ENCODE measurements around the gene TBL2. TPM values are rescaled to one million over a fixed set of nuclear protein-coding genes. Genes with fewer than 3 reads are reported as not detected.
A peak's percentile ranks its signal among the peaks of the same experiment; 100 is the strongest.
"Not testable (repeated sequence)": the region's sequence is repeated elsewhere in the genome, so short reads cannot be mapped to it uniquely, and the experiment has no call there.

TBL2 gene
- total RNA-seq, 4 donors from 2014 or later = 31.9 to 56.3 (median 46.2) TPM

DNA sequence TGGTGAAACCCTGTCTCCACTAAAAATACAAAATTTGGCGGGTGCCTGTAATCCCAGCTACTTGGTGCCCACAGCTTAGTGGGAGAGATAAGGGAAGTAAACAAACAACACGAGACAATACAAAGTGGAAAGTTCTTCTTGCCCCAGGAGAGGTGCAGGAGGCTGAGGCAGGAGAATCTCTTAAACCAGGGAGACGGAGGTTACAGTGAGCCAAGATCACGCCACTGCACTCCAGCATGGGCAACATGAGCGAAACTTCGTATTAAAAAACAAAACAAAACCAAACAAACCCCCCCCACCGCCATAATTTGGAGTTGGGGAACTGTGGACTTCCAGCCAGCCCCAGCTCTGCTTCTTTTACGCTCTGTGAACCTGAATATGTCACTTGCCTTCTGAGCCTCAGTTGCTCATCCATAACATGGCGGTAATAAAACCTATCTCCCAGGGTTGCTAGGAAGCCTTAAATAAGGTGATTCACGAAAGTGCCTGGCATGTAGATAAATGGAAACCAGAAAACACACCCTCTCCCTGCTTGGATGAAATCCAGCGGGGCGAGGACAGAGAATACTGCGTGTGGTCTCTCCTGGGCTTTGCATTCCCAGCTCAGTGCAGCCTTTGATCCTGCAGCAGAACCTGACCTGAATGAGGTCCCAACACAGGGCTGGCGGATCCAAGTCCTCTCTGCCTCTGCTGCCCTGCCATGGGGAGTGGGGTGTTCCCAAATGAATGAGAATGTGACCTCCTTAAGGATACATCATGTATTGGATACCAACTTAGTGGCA lies 35.8 kb upstream of the TBL2 start:
- DNase-seq = peak; percentile 38
- no peak overlapping the region for H3K4me3 ChIP-seq
- H3K36me3 ChIP-seq = no peaks in the 10 kb centered on the region
- H3K27ac ChIP-seq = peak overlapping the region in 1 of 4 donors; percentile 2
- 40 to 51% methylated on average over 4 to 14 of the region's 14 CpGs for WGBS, 2 donors (ENCODE audit: low coverage in 1 of 2)
- peaks cover 0 to 25% (median 3%) of the 10 kb centered on the region in 4 donors for H3K4me1 ChIP-seq
- H3K9me3 ChIP-seq = no peaks in the 10 kb centered on the region
- TF ChIP-seq POLR2A (IDR thresholded peaks at IDR 0.05) (no peak), POLR2AphosphoS5 (IDR thresholded peaks at IDR 0.05) (no peak), EP300 (IDR thresholded peaks at IDR 0.05; ENCODE audit: low read depth) (no peak)
- TF ChIP-seq, protein P1, sequence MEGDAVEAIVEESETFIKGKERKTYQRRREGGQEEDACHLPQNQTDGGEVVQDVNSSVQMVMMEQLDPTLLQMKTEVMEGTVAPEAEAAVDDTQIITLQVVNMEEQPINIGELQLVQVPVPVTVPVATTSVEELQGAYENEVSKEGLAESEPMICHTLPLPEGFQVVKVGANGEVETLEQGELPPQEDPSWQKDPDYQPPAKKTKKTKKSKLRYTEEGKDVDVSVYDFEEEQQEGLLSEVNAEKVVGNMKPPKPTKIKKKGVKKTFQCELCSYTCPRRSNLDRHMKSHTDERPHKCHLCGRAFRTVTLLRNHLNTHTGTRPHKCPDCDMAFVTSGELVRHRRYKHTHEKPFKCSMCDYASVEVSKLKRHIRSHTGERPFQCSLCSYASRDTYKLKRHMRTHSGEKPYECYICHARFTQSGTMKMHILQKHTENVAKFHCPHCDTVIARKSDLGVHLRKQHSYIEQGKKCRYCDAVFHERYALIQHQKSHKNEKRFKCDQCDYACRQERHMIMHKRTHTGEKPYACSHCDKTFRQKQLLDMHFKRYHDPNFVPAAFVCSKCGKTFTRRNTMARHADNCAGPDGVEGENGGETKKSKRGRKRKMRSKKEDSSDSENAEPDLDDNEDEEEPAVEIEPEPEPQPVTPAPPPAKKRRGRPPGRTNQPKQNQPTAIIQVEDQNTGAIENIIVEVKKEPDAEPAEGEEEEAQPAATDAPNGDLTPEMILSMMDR (IDR thresholded peaks at IDR 0.05) = no peak
- intact Hi-C loops (cut with DNase I; ENCODE audit: low total_unique reads) (no loop called here), in situ Hi-C loops (cut with MboI; ENCODE audit: low pct_ligation_motif_present in 1 of 4, low pct_unique_long_range_greater_than_20kb in 1 of 4, low sequenced_read_pairs in 3 of 4) (loop anchor here in 1 of 4 donors (10.0 kb wide), 1 partner anchor 101 kb away; the partner anchor contains the start of gene STX1A)
- H3K27me3 ChIP-seq = peaks cover 27% of the 10 kb centered on the region

DNA sequence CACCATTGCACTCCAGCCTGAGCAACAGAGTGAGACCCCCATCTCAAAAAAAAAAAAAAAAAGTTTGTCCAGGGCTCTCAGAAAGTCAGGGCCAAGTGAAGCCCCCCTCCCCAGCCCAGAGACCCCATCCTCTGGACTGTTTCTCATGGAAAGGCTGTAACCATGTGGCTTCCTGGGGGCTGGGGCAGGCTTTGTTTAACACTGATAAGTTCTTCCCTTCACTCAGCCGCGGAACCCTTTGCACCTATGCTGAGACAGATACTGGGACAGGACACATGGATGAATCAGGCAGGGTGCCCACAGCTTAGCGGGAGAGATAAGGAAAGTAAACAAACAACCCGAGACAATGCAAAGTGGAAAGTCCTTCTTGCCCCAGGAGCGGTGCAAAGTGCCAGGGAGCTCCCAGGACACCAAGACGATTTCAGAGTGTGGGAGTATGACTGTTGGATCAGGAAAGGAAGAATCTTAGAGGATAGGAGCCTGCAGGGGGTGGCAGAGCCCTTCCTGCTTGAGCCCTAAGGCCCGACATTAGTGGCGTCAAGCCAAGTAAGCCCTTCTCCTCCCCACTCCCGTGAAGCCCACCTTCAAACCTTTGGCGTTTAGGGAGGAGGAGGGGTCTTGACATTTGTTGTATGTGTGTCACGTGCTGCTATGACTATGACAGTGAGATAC lies 34.4 kb upstream of the TBL2 start:
- peak; percentile 83 for DNase-seq
- WGBS, 2 donors (ENCODE audit: low coverage in 1 of 2) = 0 to 11% methylated on average over 1 to 11 of the region's 11 CpGs
- H3K36me3 ChIP-seq = no peaks in the 10 kb centered on the region
- in situ Hi-C loops (cut with MboI; ENCODE audit: low pct_ligation_motif_present in 1 of 4, low pct_unique_long_range_greater_than_20kb in 1 of 4, low sequenced_read_pairs in 3 of 4) (loop anchor here in 1 of 4 donors (10.0 kb wide), 1 partner anchor 102 kb away; the partner anchor contains the start of gene STX1A), intact Hi-C loops (cut with DNase I; ENCODE audit: low total_unique reads) (no loop called here)
- no peak for TF ChIP-seq POLR2A (IDR thresholded peaks at IDR 0.05)
- no peak for TF ChIP-seq EP300 (IDR thresholded peaks at IDR 0.05; ENCODE audit: low read depth)
- TF ChIP-seq, protein P1 (IDR thresholded peaks at IDR 0.05) = peak in 3 of 5 experiments; percentile 13 to 54 (median 22)
- peak in 2 of 3 donors; percentile 46 to 50 for TF ChIP-seq POLR2AphosphoS5 (IDR thresholded peaks at IDR 0.05)
- H3K27me3 ChIP-seq = peaks cover 27% of the 10 kb centered on the region
- peaks cover 0 to 25% (median 3%) of the 10 kb centered on the region in 4 donors for H3K4me1 ChIP-seq
- no peak overlapping the region for H3K4me3 ChIP-seq
- H3K27ac ChIP-seq = peak overlapping the region; percentile 10 to 70 (median 40)
- no peaks in the 10 kb centered on the region for H3K9me3 ChIP-seq

DNA sequence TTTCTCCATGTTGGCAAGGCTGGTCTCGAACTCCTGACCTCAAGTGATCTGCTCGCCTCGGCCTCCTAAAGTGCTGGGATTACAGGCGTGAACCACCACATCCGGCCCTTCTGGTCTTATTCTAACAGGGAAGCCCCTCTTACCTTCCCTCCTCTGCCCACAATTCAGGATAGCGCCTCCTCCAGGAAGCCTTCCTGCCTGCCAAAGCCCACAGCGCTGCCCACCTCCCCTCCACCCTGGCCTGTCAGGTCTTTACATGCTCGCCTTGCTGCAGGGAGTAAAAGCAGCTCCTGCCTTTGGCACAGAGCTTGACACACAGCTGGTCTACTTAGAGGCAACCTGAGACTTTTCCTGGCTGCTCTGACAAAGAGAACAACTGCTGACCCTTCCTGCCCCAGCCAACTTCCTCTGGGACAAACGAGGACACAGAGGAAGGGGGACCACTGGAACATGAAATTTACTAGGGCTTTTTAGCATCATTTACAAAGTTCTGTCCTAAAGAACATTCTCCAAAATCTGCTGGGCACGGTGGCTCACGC lies 32.7 kb upstream of the TBL2 start:
- H3K27ac ChIP-seq = no peak overlapping the region
- TF ChIP-seq EP300 (IDR thresholded peaks at IDR 0.05; ENCODE audit: low read depth) = no peak
- TF ChIP-seq, protein P1 (IDR thresholded peaks at IDR 0.05) = no peak
- TF ChIP-seq POLR2AphosphoS5 (IDR thresholded peaks at IDR 0.05) = no peak
- H3K4me3 ChIP-seq = no peak overlapping the region
- no peak for DNase-seq
- H3K27me3 ChIP-seq = peaks cover 35% of the 10 kb centered on the region
- intact Hi-C loops (cut with DNase I; ENCODE audit: low total_unique reads) (no loop called here), in situ Hi-C loops (cut with MboI; ENCODE audit: low pct_ligation_motif_present in 1 of 4, low pct_unique_long_range_greater_than_20kb in 1 of 4, low sequenced_read_pairs in 3 of 4) (loop anchor here in 1 of 4 donors (10.0 kb wide), 1 partner anchor 104 kb away; the partner anchor contains the start of gene STX1A)
- 73 to 77% methylated on average over 3 to 11 of the region's 11 CpGs for WGBS, 2 donors (ENCODE audit: low coverage in 1 of 2)
- H3K36me3 ChIP-seq = no peaks in the 10 kb centered on the region
- H3K9me3 ChIP-seq = no peaks in the 10 kb centered on the region
- peaks cover 0 to 29% (median 3%) of the 10 kb centered on the region in 4 donors for H3K4me1 ChIP-seq

DNA sequence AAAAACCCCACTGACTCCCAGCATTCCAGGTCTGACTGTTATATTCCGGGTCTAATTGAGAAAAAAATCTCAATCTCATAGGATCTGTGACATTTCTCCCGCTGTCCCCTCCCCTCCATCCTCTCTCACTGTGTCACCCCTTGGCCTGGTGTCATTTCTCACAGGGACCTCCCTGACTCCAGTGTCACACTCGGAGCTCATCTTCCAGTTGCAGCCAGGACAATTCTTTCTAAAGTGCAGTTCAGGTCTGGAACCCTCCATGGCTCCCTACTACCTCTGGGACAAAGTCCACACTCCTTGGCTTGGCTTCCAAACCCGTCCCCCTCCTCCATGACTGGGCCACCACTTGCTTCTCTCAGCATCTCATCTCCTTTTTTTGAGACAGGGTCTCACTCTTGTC lies 31.7 kb upstream of the TBL2 start:
- Histone ChIP-seq H3K4me3 (no peak overlapping the region), H3K9me3 (no peaks in the 10 kb centered on the region), H3K27me3 (peaks cover 32% of the 10 kb centered on the region), H3K27ac (no peak overlapping the region), H3K36me3 (no peaks in the 10 kb centered on the region), H3K4me1 (peaks cover 0 to 29% (median 3%) of the 10 kb centered on the region in 4 donors)
- intact Hi-C loops (cut with DNase I; ENCODE audit: low total_unique reads) = no loop called here
- DNase-seq = no peak
- WGBS, 2 donors (ENCODE audit: low coverage in 1 of 2) = 72% methylated on average over 4 of the region's 4 CpGs; no CpG with 5 or more reads in 1 of the 2 donors
- in situ Hi-C loops (cut with MboI; ENCODE audit: low pct_ligation_motif_present in 1 of 4, low pct_unique_long_range_greater_than_20kb in 1 of 4, low sequenced_read_pairs in 3 of 4) = loop anchor here in 1 of 4 donors (10.0 kb wide), 1 partner anchor 105 kb away; the partner anchor contains the start of gene STX1A
- TF ChIP-seq, protein P1 (IDR thresholded peaks at IDR 0.05) = no peak
- no peak for TF ChIP-seq POLR2AphosphoS5 (IDR thresholded peaks at IDR 0.05)
- TF ChIP-seq POLR2A (IDR thresholded peaks at IDR 0.05) = no peak
- TF ChIP-seq EP300 (IDR thresholded peaks at IDR 0.05; ENCODE audit: low read depth) = no peak

DNA sequence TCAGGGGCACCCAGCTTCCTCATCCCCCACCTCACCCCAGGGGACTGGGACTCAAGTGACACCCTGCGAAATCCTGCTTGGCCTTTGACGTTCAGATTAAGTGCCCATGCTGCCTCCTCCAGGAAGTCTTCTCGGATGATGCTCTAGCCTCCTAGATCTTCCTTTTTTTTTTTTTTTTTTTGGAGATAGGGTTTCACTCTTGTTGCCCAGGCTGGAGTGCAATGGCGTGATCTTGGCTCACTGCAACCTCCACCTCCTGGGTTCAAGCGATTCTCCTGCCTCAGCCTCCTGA lies 29.3 kb upstream of the TBL2 start:
- H3K27ac ChIP-seq, H3K36me3 ChIP-seq, H3K9me3 ChIP-seq, DNase-seq, H3K4me1 ChIP-seq, H3K4me3 ChIP-seq: not testable (repeated sequence)
- in situ Hi-C loops (cut with MboI; ENCODE audit: low pct_ligation_motif_present in 1 of 4, low pct_unique_long_range_greater_than_20kb in 1 of 4, low sequenced_read_pairs in 3 of 4) (loop anchor here in 3 of 4 donors (5.0 to 10.0 kb wide), 3 partner anchors 115 to 125 kb away; no protein-coding TSS in a partner anchor), intact Hi-C loops (cut with DNase I; ENCODE audit: low total_unique reads) (loop anchor here (2.0 to 10.0 kb wide), 2 partner anchors 57 to 117 kb away; partner anchors contain the start of gene VPS37D)
- H3K27me3 ChIP-seq = peaks cover 31% of the 10 kb centered on the region
- WGBS, 2 donors (ENCODE audit: low coverage in 1 of 2) = 59% methylated on average over 5 of the region's 5 CpGs; no CpG with 5 or more reads in 1 of the 2 donors
